ENCODE data around the gene SULT2B1.
A peak's percentile ranks its signal among the peaks of the same experiment; 100 is the strongest.

The SULT2B1 gene

GRCh38 chr19:48603850-48604249 is 51.9 kb downstream of the SULT2B1 start:
- H3K79me2 ChIP-seq (ENCODE audit: control insufficient read depth, insufficient read depth, low read length, poor library complexity) = no peaks in the 10 kb centered on the region
- no peak overlapping the region for H3K4me3 ChIP-seq (ENCODE audit: low read depth, low read length)
- H3K18ac ChIP-seq (ENCODE audit: low read length) = no peak overlapping the region
- DNase-seq = peak in 1 of 2 donors; percentile 21
- no peak overlapping the region for H4K12ac ChIP-seq (ENCODE audit: low read depth, low read length)
- H3K27ac ChIP-seq (ENCODE audit: low read depth, low read length) = no peak overlapping the region
- no peaks in the 10 kb centered on the region for H3K4me1 ChIP-seq (ENCODE audit: control insufficient read depth in 1 of 2, insufficient read depth in 2 of 2, low read length in 2 of 2)
- no peak overlapping the region for H4K91ac ChIP-seq (ENCODE audit: low read depth, low read length)
- no peaks in the 10 kb centered on the region for H3K9me3 ChIP-seq (ENCODE audit: insufficient read depth, low read depth, low read length)
- no peaks in the 10 kb centered on the region for H3K36me3 ChIP-seq (ENCODE audit: control insufficient read depth in 1 of 2, insufficient read depth in 2 of 2, low read length in 2 of 2)
- H2BK120ac ChIP-seq (ENCODE audit: insufficient read depth, low read length, poor library complexity) = no peak overlapping the region
- no CpG with 5 or more reads among the region's 9 CpGs for WGBS (ENCODE audit: extremely low coverage, insufficient coverage, insufficient read length)
- no peak overlapping the region for H3K23ac ChIP-seq (ENCODE audit: low read length)
- H2AK5ac ChIP-seq (ENCODE audit: low read length) = no peak overlapping the region
- no peaks in the 10 kb centered on the region for H3K27me3 ChIP-seq (ENCODE audit: insufficient read depth, low read length)
- H3K14ac ChIP-seq (ENCODE audit: low read length) = no peak overlapping the region
- H3K4me2 ChIP-seq (ENCODE audit: low read length) = no peak overlapping the region
- H2AFZ ChIP-seq (ENCODE audit: insufficient read depth, low read length, poor library complexity) = no peak overlapping the region
- no peak overlapping the region for H4K8ac ChIP-seq (ENCODE audit: low read depth, low read length)
- no peak overlapping the region for H3K4ac ChIP-seq (ENCODE audit: low read depth, low read length)
- no peaks in the 10 kb centered on the region for H3K79me1 ChIP-seq (ENCODE audit: low read length)
- no peak overlapping the region for H2BK12ac ChIP-seq (ENCODE audit: low read length)
- no peak overlapping the region for H3K9ac ChIP-seq (ENCODE audit: low read length)
- no peak overlapping the region for H2BK5ac ChIP-seq (ENCODE audit: low read depth, low read length, poor library complexity)

- DNase-seq = peak; percentile 28 to 58
- Histone ChIP-seq H2AK5ac (ENCODE audit: low read length) (no peak within 1 kb of the TSS), H3K79me1 (ENCODE audit: low read length) (no peaks in the 10 kb centered on the region), H3K9ac (ENCODE audit: low read length) (no peak within 1 kb of the TSS), H3K27me3 (ENCODE audit: insufficient read depth, low read length) (no peaks in the 10 kb centered on the region), H3K79me2 (ENCODE audit: control insufficient read depth, insufficient read depth, low read length, poor library complexity) (no peaks in the 10 kb centered on the region), H3K18ac (ENCODE audit: low read length) (no peak within 1 kb of the TSS), H4K91ac (ENCODE audit: low read depth, low read length) (no peak within 1 kb of the TSS), H3K4me3 (ENCODE audit: low read depth, low read length) (no peak within 1 kb of the TSS), H2BK12ac (ENCODE audit: low read length) (no peak within 1 kb of the TSS), H2AFZ (ENCODE audit: insufficient read depth, low read length, poor library complexity) (no peak within 1 kb of the TSS), H4K12ac (ENCODE audit: low read depth, low read length) (no peak within 1 kb of the TSS), H3K27ac (ENCODE audit: low read depth, low read length) (no peak within 1 kb of the TSS), H2BK5ac (ENCODE audit: low read depth, low read length, poor library complexity) (no peak within 1 kb of the TSS), H4K8ac (ENCODE audit: low read depth, low read length) (no peak within 1 kb of the TSS), H3K4me2 (ENCODE audit: low read length) (no peak within 1 kb of the TSS), H3K4ac (ENCODE audit: low read depth, low read length) (no peak within 1 kb of the TSS), H3K36me3 (ENCODE audit: control insufficient read depth in 1 of 2, insufficient read depth in 2 of 2, low read length in 2 of 2) (no peaks in the 10 kb centered on the region), H3K9me3 (ENCODE audit: insufficient read depth, low read depth, low read length) (peaks cover 1% of the 10 kb centered on the region), H3K14ac (ENCODE audit: low read length) (no peak within 1 kb of the TSS), H3K4me1 (ENCODE audit: control insufficient read depth in 1 of 2, insufficient read depth in 2 of 2, low read length in 2 of 2) (no peaks in the 10 kb centered on the region), H2BK120ac (ENCODE audit: insufficient read depth, low read length, poor library complexity) (no peak within 1 kb of the TSS), H3K23ac (ENCODE audit: low read length) (no peak within 1 kb of the TSS)
- WGBS (ENCODE audit: extremely low coverage, insufficient coverage, insufficient read length) = no CpG with 5 or more reads among the region's 39 CpGs
These were observed 54.7 kb downstream of the SULT2B1 start, which contains the start of gene SPACA4 for GRCh38 chr19:48606463-48607358. Gene SPACA4, plus strand, starts transcription at chr19:48606742. Its CDS starts 237 bp downstream, at chr19:48606979.

- H2BK120ac ChIP-seq (ENCODE audit: insufficient read depth, low read length, poor library complexity) = no peak overlapping the region
- H3K79me2 ChIP-seq (ENCODE audit: control insufficient read depth, insufficient read depth, low read length, poor library complexity) = no peaks in the 10 kb centered on the region
- no peaks in the 10 kb centered on the region for H3K79me1 ChIP-seq (ENCODE audit: low read length)
- DNase-seq = no peak
- no peak overlapping the region for H4K91ac ChIP-seq (ENCODE audit: low read depth, low read length)
- no peak overlapping the region for H4K12ac ChIP-seq (ENCODE audit: low read depth, low read length)
- no peak overlapping the region for H3K23ac ChIP-seq (ENCODE audit: low read length)
- H3K36me3 ChIP-seq (ENCODE audit: control insufficient read depth in 1 of 2, insufficient read depth in 2 of 2, low read length in 2 of 2) = no peaks in the 10 kb centered on the region
- no peak overlapping the region for H3K4me3 ChIP-seq (ENCODE audit: low read depth, low read length)
- H2AK5ac ChIP-seq (ENCODE audit: low read length) = no peak overlapping the region
- no peak overlapping the region for H2BK5ac ChIP-seq (ENCODE audit: low read depth, low read length, poor library complexity)
- no peak overlapping the region for H3K14ac ChIP-seq (ENCODE audit: low read length)
- no peaks in the 10 kb centered on the region for H3K27me3 ChIP-seq (ENCODE audit: insufficient read depth, low read length)
- no peak overlapping the region for H3K4ac ChIP-seq (ENCODE audit: low read depth, low read length)
- H2BK12ac ChIP-seq (ENCODE audit: low read length) = no peak overlapping the region
- no peak overlapping the region for H4K8ac ChIP-seq (ENCODE audit: low read depth, low read length)
- WGBS (ENCODE audit: extremely low coverage, insufficient coverage, insufficient read length) = no CpG with 5 or more reads among the region's 7 CpGs
- no peak overlapping the region for H2AFZ ChIP-seq (ENCODE audit: insufficient read depth, low read length, poor library complexity)
- H3K9me3 ChIP-seq (ENCODE audit: insufficient read depth, low read depth, low read length) = peaks cover 1% of the 10 kb centered on the region
- no peaks in the 10 kb centered on the region for H3K4me1 ChIP-seq (ENCODE audit: control insufficient read depth in 1 of 2, insufficient read depth in 2 of 2, low read length in 2 of 2)
- no peak overlapping the region for H3K27ac ChIP-seq (ENCODE audit: low read depth, low read length)
- no peak overlapping the region for H3K4me2 ChIP-seq (ENCODE audit: low read length)
- no peak overlapping the region for H3K18ac ChIP-seq (ENCODE audit: low read length)
- H3K9ac ChIP-seq (ENCODE audit: low read length) = no peak overlapping the region
These were observed 55.4 kb downstream of the SULT2B1 start for GRCh38 chr19:48607359-48607755.

- Histone ChIP-seq H3K9me3 (ENCODE audit: insufficient read depth, low read depth, low read length) (peaks cover 1% of the 10 kb centered on the region), H3K27me3 (ENCODE audit: insufficient read depth, low read length) (no peaks in the 10 kb centered on the region), H2BK5ac (ENCODE audit: low read depth, low read length, poor library complexity) (no peak overlapping the region), H3K4me2 (ENCODE audit: low read length) (no peak overlapping the region), H2AK5ac (ENCODE audit: low read length) (no peak overlapping the region), H2AFZ (ENCODE audit: insufficient read depth, low read length, poor library complexity) (no peak overlapping the region), H2BK120ac (ENCODE audit: insufficient read depth, low read length, poor library complexity) (no peak overlapping the region), H3K79me2 (ENCODE audit: control insufficient read depth, insufficient read depth, low read length, poor library complexity) (no peaks in the 10 kb centered on the region), H3K9ac (ENCODE audit: low read length) (no peak overlapping the region), H3K4ac (ENCODE audit: low read depth, low read length) (no peak overlapping the region), H3K36me3 (ENCODE audit: control insufficient read depth in 1 of 2, insufficient read depth in 2 of 2, low read length in 2 of 2) (peaks cover 0 to 3% of the 10 kb centered on the region in 2 experiments), H3K79me1 (ENCODE audit: low read length) (no peaks in the 10 kb centered on the region), H3K18ac (ENCODE audit: low read length) (no peak overlapping the region), H3K23ac (ENCODE audit: low read length) (no peak overlapping the region), H4K91ac (ENCODE audit: low read depth, low read length) (no peak overlapping the region), H3K4me1 (ENCODE audit: control insufficient read depth in 1 of 2, insufficient read depth in 2 of 2, low read length in 2 of 2) (no peaks in the 10 kb centered on the region), H2BK12ac (ENCODE audit: low read length) (no peak overlapping the region), H4K12ac (ENCODE audit: low read depth, low read length) (no peak overlapping the region), H4K8ac (ENCODE audit: low read depth, low read length) (peak overlapping the region; percentile 42), H3K27ac (ENCODE audit: low read depth, low read length) (no peak overlapping the region), H3K14ac (ENCODE audit: low read length) (no peak overlapping the region), H3K4me3 (ENCODE audit: low read depth, low read length) (no peak overlapping the region)
- WGBS (ENCODE audit: extremely low coverage, insufficient coverage, insufficient read length) = no CpG with 5 or more reads among the region's 9 CpGs
- DNase-seq = peak in 1 of 2 donors; percentile 33
These were observed 56.9 kb downstream of the SULT2B1 start for GRCh38 chr19:48608798-48609263.

Measured in trophoblast cell (in vitro differentiated cells and primary cell).